Keratinocyte (primary cell): ENCODE measurements around the gene ZNF407.

Experiments
- EZH2 ChIP-seq: IDR thresholded peaks from one replicate; pipeline ENCODE4 v1.6.1; 2012; ENCODE audit warnings: inconsistent platforms, mild to moderate bottlenecking, low read length, moderate library complexity
- TF ChIP-seq, protein P1 (sequence below), 3 experiments: IDR thresholded peaks in 1 of 3; conservative IDR thresholded peaks in 1 of 3; optimal IDR thresholded peaks in 1 of 3; 2 replicates in 2 of 3; 3 replicates in 1 of 3; pipeline versions ENCODE3 to v1.5.1; 2011; ENCODE audit warnings: low read length in 3 of 3, mild to moderate bottlenecking in 3 of 3, moderate library complexity in 2 of 3, control low read depth in 1 of 3, inconsistent platforms in 1 of 3; ENCODE audit not compliant: insufficient read depth in 2 of 3; ENCODE audit errors: extremely low read depth in 1 of 3

DNA sequence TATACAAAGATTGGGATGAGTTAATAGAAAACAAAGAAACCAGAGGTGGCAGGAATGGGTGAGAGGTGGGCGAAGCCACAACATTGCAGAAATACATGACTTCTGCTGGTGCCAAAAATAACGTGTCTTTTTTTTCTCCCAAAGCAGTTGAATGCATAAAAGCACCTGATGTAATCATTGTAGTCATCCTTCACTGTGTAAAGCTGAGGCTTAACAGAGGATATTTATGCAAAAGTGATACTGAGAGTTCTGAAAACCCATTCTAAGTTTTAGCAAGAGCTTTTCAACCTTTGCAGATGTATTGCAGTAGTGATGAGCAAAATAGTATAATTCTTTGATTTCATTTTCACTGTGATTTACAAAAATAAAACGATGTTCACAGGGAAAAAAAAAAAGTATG lies 438.3 kb downstream of the ZNF407 start:
- TF ChIP-seq EZH2 = no peak
- TF ChIP-seq, protein P1, sequence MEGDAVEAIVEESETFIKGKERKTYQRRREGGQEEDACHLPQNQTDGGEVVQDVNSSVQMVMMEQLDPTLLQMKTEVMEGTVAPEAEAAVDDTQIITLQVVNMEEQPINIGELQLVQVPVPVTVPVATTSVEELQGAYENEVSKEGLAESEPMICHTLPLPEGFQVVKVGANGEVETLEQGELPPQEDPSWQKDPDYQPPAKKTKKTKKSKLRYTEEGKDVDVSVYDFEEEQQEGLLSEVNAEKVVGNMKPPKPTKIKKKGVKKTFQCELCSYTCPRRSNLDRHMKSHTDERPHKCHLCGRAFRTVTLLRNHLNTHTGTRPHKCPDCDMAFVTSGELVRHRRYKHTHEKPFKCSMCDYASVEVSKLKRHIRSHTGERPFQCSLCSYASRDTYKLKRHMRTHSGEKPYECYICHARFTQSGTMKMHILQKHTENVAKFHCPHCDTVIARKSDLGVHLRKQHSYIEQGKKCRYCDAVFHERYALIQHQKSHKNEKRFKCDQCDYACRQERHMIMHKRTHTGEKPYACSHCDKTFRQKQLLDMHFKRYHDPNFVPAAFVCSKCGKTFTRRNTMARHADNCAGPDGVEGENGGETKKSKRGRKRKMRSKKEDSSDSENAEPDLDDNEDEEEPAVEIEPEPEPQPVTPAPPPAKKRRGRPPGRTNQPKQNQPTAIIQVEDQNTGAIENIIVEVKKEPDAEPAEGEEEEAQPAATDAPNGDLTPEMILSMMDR (optimal IDR thresholded peaks at IDR 0.05 in 1 of 3, IDR thresholded peaks at IDR 0.05 in 1 of 3, conservative IDR thresholded peaks at IDR 0.05 in 1 of 3; ENCODE audit: extremely low read depth in 1 of 3, insufficient read depth in 2 of 3, low read length in 3 of 3) = no peak
